Spleen (tissue), 7 donors: ENCODE data around the gene PDC.

Experiments
- POLR2A ChIP-seq, 3 donors: fragments of 450-650 bp; IDR thresholded peaks; one replicate each; pipeline ENCODE4 v1.5.1; 2017; ENCODE audit warnings: antibody characterized with exemption in 3 of 3, mild to moderate bottlenecking in 1 of 3
- POLR2AphosphoS5 ChIP-seq, 3 donors: sonication (generic); formaldehyde crosslinking; IDR thresholded peaks; one replicate each; pipeline ENCODE4 v1.5.1; 2017; ENCODE audit warnings: antibody characterized with exemption in 3 of 3
- TF ChIP-seq, protein P1 (sequence below), 11 experiments: fragments of 200-600 bp in 7 of 11; fragments of 450-650 bp in 4 of 11; sonication (generic) in 4 of 11; IDR thresholded peaks in 8 of 11; conservative IDR thresholded peaks in 3 of 11; 1 replicate in 7 of 11; 2 replicates in 4 of 11; pipeline versions ENCODE4 v1.4.0 to v1.8.0; 2016 to 2021; ENCODE audit warnings: antibody characterized with exemption in 11 of 11, inconsistent platforms in 4 of 11, mild to moderate bottlenecking in 1 of 11
- donor health status: DM: no; HTN: no; CAD: no; lungs with moderate emphysema.
- donor health status: DM: no; HTN: no; CAD: no.
- donor health status: DM: no; HTN: no; CAD: no.

DNA sequence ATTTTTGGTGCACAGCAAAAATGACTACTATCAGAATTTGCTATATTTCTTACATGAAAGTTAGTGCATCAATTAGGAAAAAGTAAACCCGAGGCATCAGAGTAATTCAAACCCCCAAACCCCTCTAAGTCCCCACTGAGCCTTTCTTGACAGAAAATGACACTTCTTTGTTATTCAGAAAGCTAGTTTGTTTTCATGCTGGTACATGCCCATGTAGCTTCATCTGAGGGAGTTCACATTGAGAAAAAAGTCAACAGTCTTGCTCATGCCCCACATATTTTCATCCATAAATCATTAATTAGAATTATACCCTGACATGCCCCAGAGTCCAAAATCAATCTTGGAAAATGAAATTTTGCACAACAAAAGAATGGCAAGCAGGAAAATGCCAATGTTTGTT, 39.9 kb upstream of the PDC start:
- TF ChIP-seq, protein P1, sequence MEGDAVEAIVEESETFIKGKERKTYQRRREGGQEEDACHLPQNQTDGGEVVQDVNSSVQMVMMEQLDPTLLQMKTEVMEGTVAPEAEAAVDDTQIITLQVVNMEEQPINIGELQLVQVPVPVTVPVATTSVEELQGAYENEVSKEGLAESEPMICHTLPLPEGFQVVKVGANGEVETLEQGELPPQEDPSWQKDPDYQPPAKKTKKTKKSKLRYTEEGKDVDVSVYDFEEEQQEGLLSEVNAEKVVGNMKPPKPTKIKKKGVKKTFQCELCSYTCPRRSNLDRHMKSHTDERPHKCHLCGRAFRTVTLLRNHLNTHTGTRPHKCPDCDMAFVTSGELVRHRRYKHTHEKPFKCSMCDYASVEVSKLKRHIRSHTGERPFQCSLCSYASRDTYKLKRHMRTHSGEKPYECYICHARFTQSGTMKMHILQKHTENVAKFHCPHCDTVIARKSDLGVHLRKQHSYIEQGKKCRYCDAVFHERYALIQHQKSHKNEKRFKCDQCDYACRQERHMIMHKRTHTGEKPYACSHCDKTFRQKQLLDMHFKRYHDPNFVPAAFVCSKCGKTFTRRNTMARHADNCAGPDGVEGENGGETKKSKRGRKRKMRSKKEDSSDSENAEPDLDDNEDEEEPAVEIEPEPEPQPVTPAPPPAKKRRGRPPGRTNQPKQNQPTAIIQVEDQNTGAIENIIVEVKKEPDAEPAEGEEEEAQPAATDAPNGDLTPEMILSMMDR (IDR thresholded peaks at IDR 0.05 in 8 of 11, conservative IDR thresholded peaks at IDR 0.05 in 3 of 11): no peak
- TF ChIP-seq POLR2A (IDR thresholded peaks at IDR 0.05) (no peak), POLR2AphosphoS5 (IDR thresholded peaks at IDR 0.05) (no peak)
